Epithelial cell of alveolus of lung (primary cell): Measurements from ENCODE around the gene FNDC1. TPM values are rescaled to one million over a fixed set of nuclear protein-coding genes. Genes with fewer than 3 reads are reported as not detected.

Source experiments
- total RNA-seq: library from RNA; depleted of rRNA; stranded (reverse); fragments of >200 nt; gene quantifications from 2 replicates; pipeline ENCODE4 v1.2.1, GENCODE V29; 2015

Gene FNDC1
- 0.65 TPM in 1 of 2 replicates, not detected in the other for total RNA-seq

DNA sequence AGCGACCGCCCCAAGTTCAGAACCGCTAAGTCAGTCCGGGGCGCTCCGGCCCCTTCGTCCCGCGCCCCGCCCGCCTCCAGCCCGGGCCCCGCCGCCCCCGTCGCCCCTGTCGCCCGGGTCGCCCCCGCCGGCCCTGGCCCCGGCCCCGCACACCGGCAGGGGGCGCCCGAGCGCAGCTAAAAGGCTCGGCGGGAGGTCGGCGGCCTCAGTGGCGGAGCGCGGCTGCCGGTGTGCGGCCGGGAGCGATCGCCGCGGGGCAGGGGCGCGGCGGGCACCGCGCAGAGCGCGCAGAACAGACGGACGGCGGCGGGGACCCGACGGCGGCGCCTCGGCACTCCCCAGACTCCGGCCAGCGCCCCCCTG lies at the start of gene FNDC1:
FNDC1 (plus strand) TSS at position 208 of the 363 bp plus-strand sequence. CDS start 197 bp downstream, outside the sequence.

Other genes starting within 250 kb of the FNDC1 start
- 2.7 and 5.0 TPM in 2 replicates for gene RSPH3, start 169.2 kb upstream of the FNDC1 start, total RNA-seq
- 0.13 TPM in 1 of 2 replicates, not detected in the other for gene TAGAP, start 124.4 kb upstream of the FNDC1 start, total RNA-seq